A673 (cell line): Measurements from ENCODE around the gene AKT3. TPM values are rescaled to one million over a fixed set of nuclear protein-coding genes. Genes with fewer than 3 reads are reported as not detected.
"Not testable (repeated sequence)": the region's sequence is repeated elsewhere in the genome, so short reads cannot be mapped to it uniquely, and the experiment has no call there.

Experiments used
- BruUV-seq: library from RNA; stranded (reverse); fragments of 400-500 nt; replicated peaks from 2 replicates; lab custom pipeline; 2021; lab: Mats Ljungman, UMichigan
- CTCF ChIA-PET: fragments of 300-600 bp; sonication (Branson Sonifier 250); formaldehyde crosslinking; loops from one replicate; lab custom pipeline; 2022; ENCODE audit warnings: antibody characterized with exemption; lab: Charles Lee
- POLR2A ChIA-PET: fragments of 300-600 bp; sonication (Branson Sonifier 250); formaldehyde crosslinking; loops from one replicate; lab custom pipeline; 2022; ENCODE audit warnings: antibody characterized with exemption; ENCODE audit not compliant: low non-redundant PET; lab: Charles Lee
- DNase-seq: peaks from one replicate; pipeline ENCODE4 v3.0.0-alpha.2; 2015; ENCODE audit warnings: low spot score
- H3K27ac ChIP-seq: fragments of 200-600 bp; sonication (generic); 2 replicates; pipeline ENCODE4 v1.5.1; 2016; ENCODE audit warnings: mixed run types, low read depth, mild to moderate bottlenecking, mixed read lengths, antibody characterized with exemption, low read length; ENCODE audit not compliant: poor library complexity, severe bottlenecking
- H3K27me3 ChIP-seq: fragments of 200-600 bp; sonication (generic); replicated peaks from 2 replicates; pipeline ENCODE4 v1.6.1; 2017; ENCODE audit warnings: mixed run types, low read depth, mild to moderate bottlenecking, mixed read lengths, antibody characterized with exemption, low read length; ENCODE audit not compliant: insufficient read depth, poor library complexity
- H3K36me3 ChIP-seq: fragments of 200-600 bp; sonication (generic); 2 replicates; pipeline ENCODE4 v1.6.1; 2016; ENCODE audit warnings: mixed run types, mild to moderate bottlenecking, mixed read lengths, antibody characterized with exemption, low read length; ENCODE audit not compliant: insufficient read depth, poor library complexity, severe bottlenecking
- H3K4me1 ChIP-seq: fragments of 200-600 bp; sonication (generic); 2 replicates; pipeline ENCODE4 v1.6.1; 2017; ENCODE audit warnings: mixed run types, mild to moderate bottlenecking, mixed read lengths, antibody characterized with exemption, low read length; ENCODE audit not compliant: insufficient read depth, poor library complexity, severe bottlenecking
- H3K4me3 ChIP-seq: fragments of 200-600 bp; sonication (generic); 2 replicates; pipeline ENCODE4 v1.5.1; 2016; ENCODE audit warnings: low read depth, mixed run types, mild to moderate bottlenecking, mixed read lengths, low read length; ENCODE audit not compliant: poor library complexity, severe bottlenecking
- H3K9me3 ChIP-seq: fragments of 200-600 bp; sonication (generic); 2 replicates; pipeline ENCODE4 v1.6.1; 2016; ENCODE audit warnings: mixed run types, low read depth, mild to moderate bottlenecking, mixed read lengths, antibody characterized with exemption, low read length; ENCODE audit not compliant: poor library complexity, severe bottlenecking
- EZH2 ChIP-seq: fragments of 200-600 bp; sonication (generic); IDR thresholded peaks from 2 replicates; pipeline ENCODE4 v1.6.1; 2017; ENCODE audit warnings: borderline replicate concordance, low read depth, mild to moderate bottlenecking, mixed read lengths, antibody characterized with exemption, low read length; ENCODE audit not compliant: poor library complexity, severe bottlenecking
- intact Hi-C: fragments of 100-400 bp; cut with micrococcal nuclease; formaldehyde crosslinking; loops from one replicate; pipeline ENCODE4 v1.10.0; 2022; ENCODE audit not compliant: unreplicated experiment
- total RNA-seq: library from RNA; stranded (reverse); gene quantifications from 2 replicates; pipeline ENCODE4 v1.2.3, GENCODE V29; 2021
- TF ChIP-seq, protein P1 (sequence below): fragments of 300-800, 200-600 bp; sonication (generic); conservative IDR thresholded peaks from 2 replicates; pipeline ENCODE4 v1.5.1; 2017; ENCODE audit warnings: low read depth, mild to moderate bottlenecking, antibody characterized with exemption, low read length, moderate library complexity, mixed read lengths

The AKT3 gene
- total RNA-seq, 1 experiment from 2014 or later = 14.4 TPM

DNA sequence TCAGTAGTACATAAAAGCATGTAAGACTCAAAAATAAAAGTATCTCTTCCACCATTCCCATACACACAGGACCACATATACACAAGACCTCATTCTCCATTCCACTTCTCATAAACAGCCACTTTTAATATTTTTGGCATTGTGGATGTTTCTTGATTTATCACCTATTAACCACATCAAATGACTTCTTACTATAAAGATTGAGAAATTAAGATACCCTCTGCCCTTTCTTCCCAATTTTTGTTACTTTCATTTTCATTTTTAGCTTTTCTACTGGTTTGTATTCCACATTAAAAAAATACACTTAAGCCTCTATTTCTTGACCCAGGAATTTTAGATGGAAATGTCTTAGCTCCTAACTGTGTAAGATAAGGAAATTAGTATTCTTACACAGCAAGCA lies 22.8 kb downstream of the AKT3 start:
- no peaks in the 10 kb centered on the region for H3K9me3 ChIP-seq
- TF ChIP-seq, protein P1, sequence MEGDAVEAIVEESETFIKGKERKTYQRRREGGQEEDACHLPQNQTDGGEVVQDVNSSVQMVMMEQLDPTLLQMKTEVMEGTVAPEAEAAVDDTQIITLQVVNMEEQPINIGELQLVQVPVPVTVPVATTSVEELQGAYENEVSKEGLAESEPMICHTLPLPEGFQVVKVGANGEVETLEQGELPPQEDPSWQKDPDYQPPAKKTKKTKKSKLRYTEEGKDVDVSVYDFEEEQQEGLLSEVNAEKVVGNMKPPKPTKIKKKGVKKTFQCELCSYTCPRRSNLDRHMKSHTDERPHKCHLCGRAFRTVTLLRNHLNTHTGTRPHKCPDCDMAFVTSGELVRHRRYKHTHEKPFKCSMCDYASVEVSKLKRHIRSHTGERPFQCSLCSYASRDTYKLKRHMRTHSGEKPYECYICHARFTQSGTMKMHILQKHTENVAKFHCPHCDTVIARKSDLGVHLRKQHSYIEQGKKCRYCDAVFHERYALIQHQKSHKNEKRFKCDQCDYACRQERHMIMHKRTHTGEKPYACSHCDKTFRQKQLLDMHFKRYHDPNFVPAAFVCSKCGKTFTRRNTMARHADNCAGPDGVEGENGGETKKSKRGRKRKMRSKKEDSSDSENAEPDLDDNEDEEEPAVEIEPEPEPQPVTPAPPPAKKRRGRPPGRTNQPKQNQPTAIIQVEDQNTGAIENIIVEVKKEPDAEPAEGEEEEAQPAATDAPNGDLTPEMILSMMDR = no peak
- TF ChIP-seq EZH2 = no peak
- H3K4me1 ChIP-seq = no peaks in the 10 kb centered on the region
- H3K36me3 ChIP-seq = no peaks in the 10 kb centered on the region
- intact Hi-C loops = no loop called here
- CTCF ChIA-PET = no interaction called here
- POLR2A ChIA-PET = no interaction called here
- H3K4me3 ChIP-seq = no peak overlapping the region
- H3K27ac ChIP-seq = no peak overlapping the region
- BruUV-seq = no TSS peak
- no peak for DNase-seq
- H3K27me3 ChIP-seq = no peaks in the 10 kb centered on the region

DNA sequence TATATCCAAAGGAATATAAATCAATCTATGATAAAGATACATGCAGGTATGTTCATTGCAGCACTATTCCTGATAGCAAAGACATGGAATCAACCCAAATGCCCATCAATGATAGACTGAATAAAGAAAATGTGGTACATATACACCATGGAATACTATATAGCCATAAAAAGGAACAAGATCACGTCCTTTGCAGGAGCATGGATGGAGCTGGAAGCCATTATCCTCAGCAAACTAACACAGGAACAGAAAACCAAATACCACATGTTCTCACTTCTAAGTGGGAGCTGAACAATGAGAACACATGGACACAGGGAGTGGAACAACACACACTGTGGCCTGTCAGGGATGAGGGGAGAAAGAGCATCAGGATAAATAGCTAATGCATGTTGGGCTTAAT lies 25.1 kb downstream of the AKT3 start:
- H3K4me3 ChIP-seq, DNase-seq, CTCF ChIA-PET, H3K27me3 ChIP-seq, intact Hi-C loops, H3K27ac ChIP-seq, H3K36me3 ChIP-seq, H3K4me1 ChIP-seq, H3K9me3 ChIP-seq, POLR2A ChIA-PET, BruUV-seq: not testable (repeated sequence)

DNA sequence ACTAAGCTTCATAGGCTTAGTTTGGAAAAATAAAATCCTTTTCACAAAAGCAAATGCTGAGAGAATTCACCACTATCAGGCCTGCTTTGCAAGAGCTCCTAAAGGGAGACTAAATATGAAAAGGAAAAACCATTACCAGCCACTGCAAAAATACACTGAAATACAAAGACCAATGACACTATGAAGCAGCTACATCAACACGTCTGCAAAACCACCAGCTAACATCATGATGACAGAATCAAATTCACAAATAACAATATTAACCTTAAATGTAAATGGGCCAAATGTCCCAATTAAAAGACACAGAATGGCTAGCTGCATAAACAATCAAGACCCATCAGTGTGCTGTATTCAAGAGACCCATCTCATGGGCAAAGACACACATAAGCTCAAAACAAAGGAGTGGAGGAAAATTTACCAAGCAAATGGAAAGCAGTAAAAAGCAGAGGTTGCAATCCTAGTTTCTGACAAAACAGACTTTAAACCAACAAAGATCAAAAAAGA lies 28.8 kb downstream of the AKT3 start:
- H3K4me1 ChIP-seq = no peaks in the 10 kb centered on the region
- no peak for TF ChIP-seq EZH2
- TF ChIP-seq, protein P1 = no peak
- no peak overlapping the region for H3K4me3 ChIP-seq
- ChIA-PET POLR2A (no interaction called here), CTCF (no interaction called here)
- no TSS peak for BruUV-seq
- H3K27me3 ChIP-seq = no peaks in the 10 kb centered on the region
- no peak overlapping the region for H3K27ac ChIP-seq
- DNase-seq = no peak
- intact Hi-C loops = no loop called here
- H3K36me3 ChIP-seq = no peaks in the 10 kb centered on the region
- no peaks in the 10 kb centered on the region for H3K9me3 ChIP-seq

DNA sequence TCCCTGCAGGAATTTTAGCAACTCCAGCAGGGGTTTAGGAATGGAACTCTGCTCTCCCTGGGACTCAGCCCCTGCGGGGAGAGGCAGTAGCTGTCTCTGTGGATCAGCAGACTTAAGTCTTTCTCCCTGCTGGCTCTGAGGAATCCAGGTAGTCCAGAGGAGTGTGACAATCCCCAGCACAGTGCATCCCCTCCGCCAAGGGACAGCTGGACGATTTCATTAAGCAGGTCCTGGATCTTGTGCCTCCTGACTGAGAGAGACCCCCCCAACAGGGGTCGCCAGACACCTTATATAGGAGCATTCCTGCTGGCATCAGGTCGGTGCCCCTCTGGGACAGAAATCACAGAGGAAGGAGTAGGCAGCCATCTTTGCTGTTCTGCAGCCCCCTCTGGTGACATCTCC lies 30.6 kb downstream of the AKT3 start:
- CTCF ChIA-PET = no interaction called here
- BruUV-seq = no TSS peak
- Histone ChIP-seq H3K27ac (no peak overlapping the region), H3K4me1 (no peaks in the 10 kb centered on the region), H3K9me3 (no peaks in the 10 kb centered on the region), H3K4me3 (no peak overlapping the region), H3K36me3 (no peaks in the 10 kb centered on the region), H3K27me3 (no peaks in the 10 kb centered on the region)
- TF ChIP-seq, protein P1 = no peak
- no peak for TF ChIP-seq EZH2
- POLR2A ChIA-PET = no interaction called here
- intact Hi-C loops = no loop called here
- DNase-seq = no peak
